HepG2 (cell line): ENCODE measurements around the gene PGPEP1. TPM values are rescaled to one million over a fixed set of nuclear protein-coding genes. Genes with fewer than 3 reads are reported as not detected.

Experiments
- HBP1 ChIP-seq: IDR thresholded peaks from 2 replicates; pipeline ENCODE4 v1.6.1; 2016; ENCODE audit warnings: low read depth, control low read depth
- HNF4G ChIP-seq, 2 experiments: sonication (generic) in 1 of 2; formaldehyde crosslinking in 1 of 2; IDR thresholded peaks; 2 replicates each; pipeline versions ENCODE4 v1.4.0 to v1.6.1; 2011 to 2020; ENCODE audit warnings: borderline replicate concordance in 2 of 2, low read depth in 2 of 2, mild to moderate bottlenecking in 2 of 2, low read length in 1 of 2, missing genetic modification reagents in 1 of 2, moderate library complexity in 1 of 2
- MAZ ChIP-seq, 2 experiments: sonication (generic) in 1 of 2; formaldehyde crosslinking in 1 of 2; IDR thresholded peaks; 2 replicates each; pipeline versions ENCODE4 v1.5.0 to v1.6.1; 2012 to 2020; ENCODE audit warnings: low read depth in 2 of 2, mild to moderate bottlenecking in 2 of 2, borderline replicate concordance in 1 of 2, improper control_type of control experiment in 1 of 2, low read length in 1 of 2, missing genetic modification reagents in 1 of 2, moderate library complexity in 1 of 2
- WIZ ChIP-seq: sonication (generic); formaldehyde crosslinking; IDR thresholded peaks from 2 replicates; pipeline ENCODE4 v1.5.1; 2020; ENCODE audit warnings: mild to moderate bottlenecking, missing genetic modification reagents
- ZFP91 ChIP-seq: sonication (generic); formaldehyde crosslinking; IDR thresholded peaks from 2 replicates; pipeline ENCODE4 v1.9.0; 2022; ENCODE audit warnings: missing genetic modification reagents, mild to moderate bottlenecking, borderline replicate concordance
- ZFY ChIP-seq: sonication (generic); formaldehyde crosslinking; IDR thresholded peaks from 2 replicates; pipeline ENCODE4 v1.4.0; 2020; ENCODE audit warnings: missing genetic modification reagents
- ZKSCAN8 ChIP-seq: IDR thresholded peaks from 2 replicates; pipeline ENCODE4 v1.6.1; 2016; ENCODE audit warnings: borderline replicate concordance, missing genetic modification reagents, missing compliant biosample characterization
- ZNF607 ChIP-seq: sonication (generic); formaldehyde crosslinking; IDR thresholded peaks from 2 replicates; pipeline ENCODE4 v1.5.1; 2020; ENCODE audit warnings: missing genetic modification reagents, mild to moderate bottlenecking, borderline replicate concordance
- polyA plus RNA-seq, 8 experiments: library from polyadenylated mRNA; depleted of rRNA in 3 of 8; stranded (reverse) in 7 of 8; unstranded in 1 of 8; fragments of >200 nt; fragmentation: Illumina TruSeq in 4 of 8; extraction: Trizol in 4 of 8; gene quantifications; 2 replicates each; pipeline versions ENCODE4 v1.2.1 to v1.2.3, GENCODE V29; 2011 to 2016; ENCODE audit warnings: low read depth in 4 of 8, missing spikeins in 1 of 8, mixed read lengths in 1 of 8; ENCODE audit not compliant: insufficient read depth in 1 of 8
- total RNA-seq, 5 experiments: library from RNA; depleted of rRNA; stranded (reverse); fragments of >200 nt; fragmentation: Illumina TruSeq; extraction: Trizol; gene quantifications; 2 replicates each; pipeline ENCODE4 v1.2.3, GENCODE V29; 2016; ENCODE audit warnings: low read depth in 1 of 5
- TF ChIP-seq, protein P1 (sequence below): sonication (generic); formaldehyde crosslinking; IDR thresholded peaks from 2 replicates; pipeline ENCODE4 v1.4.0; 2020; ENCODE audit warnings: missing genetic modification reagents
- TF ChIP-seq, protein P2 (sequence below): sonication (generic); formaldehyde crosslinking; IDR thresholded peaks from 2 replicates; pipeline ENCODE4 v1.5.0; 2020; ENCODE audit warnings: mild to moderate bottlenecking, missing genetic modification reagents

Gene PGPEP1
- total and polyA plus RNA-seq, 2 of the 13 experiments (the other 11 are each of a cell fraction or from before 2014, with no cell fraction given): 53.1 to 56.6 TPM

DNA sequence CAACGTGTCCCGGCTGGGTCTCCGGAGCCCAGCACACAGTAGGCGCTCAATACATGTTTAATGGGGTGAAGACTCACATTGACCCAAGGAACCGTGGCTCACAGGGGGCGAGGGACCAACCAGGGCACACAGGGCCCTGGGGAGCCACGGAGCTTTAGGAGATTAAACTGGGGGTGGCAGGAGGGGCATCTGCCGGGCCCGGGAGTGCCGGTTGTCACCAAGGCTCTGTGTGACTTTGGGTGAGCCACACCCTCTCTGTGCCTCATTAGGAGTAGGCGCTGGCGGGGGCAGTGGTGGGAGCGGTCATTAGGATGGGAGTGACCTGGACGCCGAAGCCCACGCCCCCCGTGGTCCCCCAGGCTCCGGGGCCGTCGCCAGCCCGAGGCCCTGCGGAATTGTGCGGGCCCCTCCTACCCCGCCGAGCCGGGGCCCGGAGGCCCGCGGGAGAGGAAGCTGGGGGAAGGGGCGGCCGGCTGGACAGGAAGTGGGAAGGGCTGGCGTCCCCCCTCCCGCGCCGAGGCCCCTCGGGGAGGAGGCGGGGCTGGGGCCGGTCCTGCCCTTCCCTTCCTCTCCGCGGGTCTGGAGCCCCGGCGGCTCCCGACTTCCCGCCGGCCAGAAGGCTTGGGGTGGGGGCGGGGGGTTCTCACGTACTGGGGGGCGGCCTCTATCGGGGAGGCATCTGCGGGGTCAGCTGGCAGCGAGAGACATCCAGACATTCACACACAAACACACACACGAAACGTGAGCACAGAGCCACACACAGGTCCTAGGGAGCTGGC is 77.0 kb downstream of the PGPEP1 start (continued):
- TF ChIP-seq ZFP91 (peak; percentile 62; the same call in 1 of the 2 replicates), ZKSCAN8 (CRISPR knock-in tag) (peak; percentile 100), ZFY (peak; percentile 58), MAZ (IDR thresholded peaks at IDR 0.05; ENCODE audit: borderline replicate concordance, low read depth, low read length) (peak; percentile 65; the same call in 1 of the 2 replicates), MAZ (CRISPR knock-in tag; IDR thresholded peaks at IDR 0.05; ENCODE audit: low read depth) (no peak; the same call in 1 of the 2 replicates), HBP1 (CRISPR knock-in tag) (no peak), ZNF607 (CRISPR knock-in tag) (peak; percentile 92; the same call in 1 of the 2 replicates), WIZ (no peak), HNF4G (IDR thresholded peaks at IDR 0.05; ENCODE audit: borderline replicate concordance, low read depth, low read length) (no peak), HNF4G (CRISPR knock-in tag; IDR thresholded peaks at IDR 0.05; ENCODE audit: borderline replicate concordance, low read depth) (0 out of 2 replicates have a peak, but pooled peaks have one; percentile 16)
- TF ChIP-seq, protein P1, sequence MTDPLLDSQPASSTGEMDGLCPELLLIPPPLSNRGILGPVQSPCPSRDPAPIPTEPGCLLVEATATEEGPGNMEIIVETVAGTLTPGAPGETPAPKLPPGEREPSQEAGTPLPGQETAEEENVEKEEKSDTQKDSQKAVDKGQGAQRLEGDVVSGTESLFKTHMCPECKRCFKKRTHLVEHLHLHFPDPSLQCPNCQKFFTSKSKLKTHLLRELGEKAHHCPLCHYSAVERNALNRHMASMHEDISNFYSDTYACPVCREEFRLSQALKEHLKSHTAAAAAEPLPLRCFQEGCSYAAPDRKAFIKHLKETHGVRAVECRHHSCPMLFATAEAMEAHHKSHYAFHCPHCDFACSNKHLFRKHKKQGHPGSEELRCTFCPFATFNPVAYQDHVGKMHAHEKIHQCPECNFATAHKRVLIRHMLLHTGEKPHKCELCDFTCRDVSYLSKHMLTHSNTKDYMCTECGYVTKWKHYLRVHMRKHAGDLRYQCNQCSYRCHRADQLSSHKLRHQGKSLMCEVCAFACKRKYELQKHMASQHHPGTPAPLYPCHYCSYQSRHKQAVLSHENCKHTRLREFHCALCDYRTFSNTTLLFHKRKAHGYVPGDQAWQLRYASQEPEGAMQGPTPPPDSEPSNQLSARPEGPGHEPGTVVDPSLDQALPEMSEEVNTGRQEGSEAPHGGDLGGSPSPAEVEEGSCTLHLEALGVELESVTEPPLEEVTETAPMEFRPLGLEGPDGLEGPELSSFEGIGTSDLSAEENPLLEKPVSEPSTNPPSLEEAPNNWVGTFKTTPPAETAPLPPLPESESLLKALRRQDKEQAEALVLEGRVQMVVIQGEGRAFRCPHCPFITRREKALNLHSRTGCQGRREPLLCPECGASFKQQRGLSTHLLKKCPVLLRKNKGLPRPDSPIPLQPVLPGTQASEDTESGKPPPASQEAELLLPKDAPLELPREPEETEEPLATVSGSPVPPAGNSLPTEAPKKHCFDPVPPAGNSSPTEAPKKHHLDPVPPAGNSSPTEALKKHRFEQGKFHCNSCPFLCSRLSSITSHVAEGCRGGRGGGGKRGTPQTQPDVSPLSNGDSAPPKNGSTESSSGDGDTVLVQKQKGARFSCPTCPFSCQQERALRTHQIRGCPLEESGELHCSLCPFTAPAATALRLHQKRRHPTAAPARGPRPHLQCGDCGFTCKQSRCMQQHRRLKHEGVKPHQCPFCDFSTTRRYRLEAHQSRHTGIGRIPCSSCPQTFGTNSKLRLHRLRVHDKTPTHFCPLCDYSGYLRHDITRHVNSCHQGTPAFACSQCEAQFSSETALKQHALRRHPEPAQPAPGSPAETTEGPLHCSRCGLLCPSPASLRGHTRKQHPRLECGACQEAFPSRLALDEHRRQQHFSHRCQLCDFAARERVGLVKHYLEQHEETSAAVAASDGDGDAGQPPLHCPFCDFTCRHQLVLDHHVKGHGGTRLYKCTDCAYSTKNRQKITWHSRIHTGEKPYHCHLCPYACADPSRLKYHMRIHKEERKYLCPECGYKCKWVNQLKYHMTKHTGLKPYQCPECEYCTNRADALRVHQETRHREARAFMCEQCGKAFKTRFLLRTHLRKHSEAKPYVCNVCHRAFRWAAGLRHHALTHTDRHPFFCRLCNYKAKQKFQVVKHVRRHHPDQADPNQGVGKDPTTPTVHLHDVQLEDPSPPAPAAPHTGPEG: 0 out of 2 replicates have a peak, but pooled peaks have one; percentile 44
- TF ChIP-seq, protein P2, sequence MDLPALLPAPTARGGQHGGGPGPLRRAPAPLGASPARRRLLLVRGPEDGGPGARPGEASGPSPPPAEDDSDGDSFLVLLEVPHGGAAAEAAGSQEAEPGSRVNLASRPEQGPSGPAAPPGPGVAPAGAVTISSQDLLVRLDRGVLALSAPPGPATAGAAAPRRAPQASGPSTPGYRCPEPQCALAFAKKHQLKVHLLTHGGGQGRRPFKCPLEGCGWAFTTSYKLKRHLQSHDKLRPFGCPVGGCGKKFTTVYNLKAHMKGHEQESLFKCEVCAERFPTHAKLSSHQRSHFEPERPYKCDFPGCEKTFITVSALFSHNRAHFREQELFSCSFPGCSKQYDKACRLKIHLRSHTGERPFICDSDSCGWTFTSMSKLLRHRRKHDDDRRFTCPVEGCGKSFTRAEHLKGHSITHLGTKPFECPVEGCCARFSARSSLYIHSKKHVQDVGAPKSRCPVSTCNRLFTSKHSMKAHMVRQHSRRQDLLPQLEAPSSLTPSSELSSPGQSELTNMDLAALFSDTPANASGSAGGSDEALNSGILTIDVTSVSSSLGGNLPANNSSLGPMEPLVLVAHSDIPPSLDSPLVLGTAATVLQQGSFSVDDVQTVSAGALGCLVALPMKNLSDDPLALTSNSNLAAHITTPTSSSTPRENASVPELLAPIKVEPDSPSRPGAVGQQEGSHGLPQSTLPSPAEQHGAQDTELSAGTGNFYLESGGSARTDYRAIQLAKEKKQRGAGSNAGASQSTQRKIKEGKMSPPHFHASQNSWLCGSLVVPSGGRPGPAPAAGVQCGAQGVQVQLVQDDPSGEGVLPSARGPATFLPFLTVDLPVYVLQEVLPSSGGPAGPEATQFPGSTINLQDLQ (CRISPR knock-in tag): 0 out of 2 replicates have a peak, but pooled peaks have one; percentile 61
